ENCODE results near the gene KCNMA1. TPM values are rescaled to one million over a fixed set of nuclear protein-coding genes. Genes with fewer than 3 reads are reported as not detected.

Gene KCNMA1
- polyA plus RNA-seq, 4 donors: 2.7 to 8.6 (median 7.7) TPM

DNA sequence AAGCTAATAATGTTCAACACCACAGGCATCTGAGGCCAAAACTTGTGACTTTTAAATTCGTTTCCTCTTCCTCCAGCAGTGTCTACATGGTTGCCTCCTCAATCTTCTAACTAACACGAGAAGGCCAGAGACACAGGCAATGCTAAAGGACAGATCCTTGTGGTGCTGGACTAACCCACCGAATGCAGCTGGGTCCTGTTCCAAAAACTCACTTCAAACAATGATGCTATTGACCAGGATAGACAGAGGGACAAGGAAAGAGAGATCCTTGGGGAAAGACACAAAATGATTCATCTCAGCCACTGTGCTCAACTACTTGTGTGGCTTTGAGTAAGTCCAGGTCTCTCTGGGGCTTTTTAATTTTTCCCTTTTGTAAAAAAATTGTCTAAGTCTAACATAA, 107.6 kb downstream of the KCNMA1 start:
- H3K36me3 ChIP-seq (ENCODE audit: control insufficient read depth in 3 of 3, insufficient read depth in 2 of 3, low read depth in 1 of 3, low read length in 3 of 3): no peaks in the 10 kb centered on the region
- FAIRE-seq (no peak), DNase-seq (no peak)
- H3K9me3 ChIP-seq (ENCODE audit: control insufficient read depth in 2 of 2, insufficient read depth in 1 of 2, low read depth in 1 of 2, low read length in 1 of 2): no peaks in the 10 kb centered on the region
- WGBS, 3 donors: 70 to 76% (median 72%) methylated on average over 3 of the region's 3 CpGs
- H3K4me3 ChIP-seq (ENCODE audit: low read depth in 1 of 3, low read length in 3 of 3): no peak overlapping the region
- no peak overlapping the region for H3K27ac ChIP-seq (ENCODE audit: low read depth in 1 of 3, low read length in 2 of 3)
- peaks cover 0 to 19% (median 0%) of the 10 kb centered on the region in 3 donors for H3K4me1 ChIP-seq (ENCODE audit: control insufficient read depth in 3 of 3, insufficient read depth in 2 of 3, low read depth in 1 of 3, low read length in 2 of 3)
- H3K27me3 ChIP-seq (ENCODE audit: control insufficient read depth in 3 of 3, insufficient read depth in 3 of 3, low read length in 3 of 3): no peaks in the 10 kb centered on the region

DNA sequence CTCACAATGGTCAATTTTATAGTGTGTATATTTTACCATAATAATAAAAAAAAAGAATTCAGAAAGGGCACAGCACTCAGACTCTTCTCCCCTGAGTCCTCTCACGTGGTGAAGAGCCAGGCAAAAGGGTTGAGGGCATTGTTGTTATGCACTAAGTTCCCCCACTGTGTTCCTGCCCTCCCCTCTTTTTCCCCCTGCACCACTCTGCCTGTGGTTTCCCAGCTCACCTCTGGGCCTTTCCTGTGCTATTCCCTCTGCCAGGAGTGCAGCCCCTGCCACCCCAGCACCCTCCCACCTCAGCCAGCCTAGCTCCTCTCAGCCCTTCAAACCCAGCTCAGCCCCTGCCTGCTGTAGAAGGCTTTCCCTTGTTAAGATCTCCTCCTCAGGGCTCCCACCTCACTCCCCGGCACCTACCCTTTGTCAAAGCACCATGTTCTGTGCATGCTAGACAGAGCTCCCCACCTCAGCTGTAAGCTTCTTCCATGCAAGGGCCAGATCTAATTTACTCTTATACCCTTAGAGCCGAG, 108.5 kb downstream of the KCNMA1 start:
- Histone ChIP-seq H3K9me3 (ENCODE audit: control insufficient read depth in 2 of 2, insufficient read depth in 1 of 2, low read depth in 1 of 2, low read length in 1 of 2) (no peaks in the 10 kb centered on the region), H3K4me1 (ENCODE audit: control insufficient read depth in 3 of 3, insufficient read depth in 2 of 3, low read depth in 1 of 3, low read length in 2 of 3) (peaks cover 0 to 19% (median 0%) of the 10 kb centered on the region in 3 donors), H3K36me3 (ENCODE audit: control insufficient read depth in 3 of 3, insufficient read depth in 2 of 3, low read depth in 1 of 3, low read length in 3 of 3) (no peaks in the 10 kb centered on the region), H3K27ac (ENCODE audit: low read depth in 1 of 3, low read length in 2 of 3) (no peak overlapping the region), H3K27me3 (ENCODE audit: control insufficient read depth in 3 of 3, insufficient read depth in 3 of 3, low read length in 3 of 3) (no peaks in the 10 kb centered on the region), H3K4me3 (ENCODE audit: low read depth in 1 of 3, low read length in 3 of 3) (no peak overlapping the region)
- 79 to 90% (median 81%) methylated on average over 3 of the region's 3 CpGs for WGBS, 3 donors
- FAIRE-seq (no peak), DNase-seq (no peak)

DNA sequence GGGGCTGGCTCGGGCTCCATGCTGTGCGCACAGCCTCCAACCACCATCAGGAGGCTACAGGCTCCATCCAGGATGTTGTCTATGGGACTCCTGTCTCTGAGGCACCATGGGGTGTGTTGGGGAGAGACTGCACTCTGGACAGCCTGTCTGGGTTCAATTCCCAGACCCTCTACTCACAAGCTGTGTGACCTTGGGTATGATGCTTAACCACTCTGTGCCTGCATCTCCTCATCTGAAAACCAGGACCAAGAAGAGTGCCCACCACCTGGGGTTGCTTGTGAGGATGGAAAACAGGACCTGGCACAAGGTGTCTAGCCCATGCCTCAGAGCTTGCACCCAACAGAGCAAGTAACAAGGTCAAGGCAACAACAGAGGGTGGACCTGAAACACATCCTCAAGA, 109.8 kb downstream of the KCNMA1 start:
- H3K4me3 ChIP-seq (ENCODE audit: low read depth in 1 of 3, low read length in 3 of 3): no peak overlapping the region
- DNase-seq: no peak
- FAIRE-seq: no peak
- no peaks in the 10 kb centered on the region for H3K9me3 ChIP-seq (ENCODE audit: control insufficient read depth in 2 of 2, insufficient read depth in 1 of 2, low read depth in 1 of 2, low read length in 1 of 2)
- H3K4me1 ChIP-seq (ENCODE audit: control insufficient read depth in 3 of 3, insufficient read depth in 2 of 3, low read depth in 1 of 3, low read length in 2 of 3): peaks cover 0 to 7% (median 0%) of the 10 kb centered on the region in 3 donors
- H3K27me3 ChIP-seq (ENCODE audit: control insufficient read depth in 3 of 3, insufficient read depth in 3 of 3, low read length in 3 of 3): no peaks in the 10 kb centered on the region
- no peak overlapping the region for H3K27ac ChIP-seq (ENCODE audit: low read depth in 1 of 3, low read length in 2 of 3)
- H3K36me3 ChIP-seq (ENCODE audit: control insufficient read depth in 3 of 3, insufficient read depth in 2 of 3, low read depth in 1 of 3, low read length in 3 of 3): no peaks in the 10 kb centered on the region
- 89 to 94% (median 90%) methylated on average over 2 of the region's 2 CpGs for WGBS, 3 donors

DNA sequence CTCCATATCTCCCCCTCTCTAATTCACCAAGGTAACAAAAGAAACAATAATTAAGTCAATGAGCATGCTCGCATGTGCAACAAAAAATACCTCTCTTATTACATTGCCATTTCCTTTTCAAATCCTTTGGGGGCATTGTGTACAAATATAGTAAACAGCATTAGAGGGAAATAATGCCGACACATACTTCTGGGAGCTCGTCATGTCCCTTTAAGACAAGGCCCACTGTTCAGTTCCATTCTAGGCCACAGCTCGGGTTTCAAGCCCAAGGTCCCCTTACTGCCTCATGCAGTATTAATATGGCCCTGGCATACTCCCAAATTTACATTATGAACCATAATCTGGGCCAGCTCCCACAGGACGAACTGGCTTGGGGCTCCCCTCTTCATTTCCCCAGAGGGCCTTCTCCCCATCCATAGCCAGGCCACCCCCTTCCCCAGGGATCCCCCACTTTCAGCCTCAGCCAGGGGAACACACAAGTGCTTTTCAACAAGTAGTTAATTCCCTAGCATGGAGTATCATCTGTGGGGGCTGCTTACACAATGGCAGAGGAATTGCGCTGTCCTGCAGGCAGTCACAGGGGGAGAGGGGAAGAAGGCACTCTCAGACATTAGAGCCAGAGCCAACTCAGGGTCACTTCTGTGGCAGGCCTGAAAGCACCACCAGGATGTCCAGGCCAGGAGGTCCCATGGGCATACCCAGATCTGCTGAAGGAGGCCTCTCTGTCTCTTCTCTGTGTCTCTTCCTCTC, 110.6 kb downstream of the KCNMA1 start:
- Histone ChIP-seq H3K4me1 (ENCODE audit: control insufficient read depth in 3 of 3, insufficient read depth in 2 of 3, low read depth in 1 of 3, low read length in 2 of 3) (peaks cover 0 to under 1% (median 0%) of the 10 kb centered on the region in 3 donors), H3K36me3 (ENCODE audit: control insufficient read depth in 3 of 3, insufficient read depth in 2 of 3, low read depth in 1 of 3, low read length in 3 of 3) (no peaks in the 10 kb centered on the region), H3K27ac (ENCODE audit: low read depth in 1 of 3, low read length in 2 of 3) (no peak overlapping the region), H3K9me3 (ENCODE audit: control insufficient read depth in 2 of 2, insufficient read depth in 1 of 2, low read depth in 1 of 2, low read length in 1 of 2) (no peaks in the 10 kb centered on the region), H3K4me3 (ENCODE audit: low read depth in 1 of 3, low read length in 3 of 3) (no peak overlapping the region), H3K27me3 (ENCODE audit: control insufficient read depth in 3 of 3, insufficient read depth in 3 of 3, low read length in 3 of 3) (no peaks in the 10 kb centered on the region)
- DNase-seq (no peak), FAIRE-seq (no peak)
- WGBS, 3 donors: 59 to 67% (median 62%) methylated on average over 6 of the region's 6 CpGs

DNA sequence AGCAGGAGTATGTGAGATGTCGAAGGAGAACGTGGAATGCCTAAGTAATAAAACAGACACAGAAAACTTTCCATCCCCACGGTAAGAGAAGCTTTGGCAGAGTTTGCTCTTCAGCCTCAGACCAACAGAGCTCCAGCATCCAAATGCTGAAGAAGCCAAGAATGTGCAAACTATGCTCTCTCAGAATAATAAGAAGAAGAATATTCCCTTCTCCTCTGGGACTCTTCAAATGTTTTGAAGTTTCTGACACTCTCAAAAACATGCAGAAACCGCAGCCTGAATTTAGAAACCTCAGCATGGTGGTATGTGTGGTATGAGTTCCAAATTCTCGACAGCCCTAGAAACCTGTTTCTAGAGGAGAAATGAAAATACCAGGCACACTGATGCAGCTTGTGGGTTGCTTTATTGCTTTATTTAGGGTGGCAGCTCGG, 113.3 kb downstream of the KCNMA1 start:
- DNase-seq (no peak), FAIRE-seq (no peak)
- H3K9me3 ChIP-seq (ENCODE audit: control insufficient read depth in 2 of 2, insufficient read depth in 1 of 2, low read depth in 1 of 2, low read length in 1 of 2): no peaks in the 10 kb centered on the region
- WGBS, 3 donors: 51 to 67% (median 57%) methylated on average over 6 of the region's 6 CpGs
- H3K4me1 ChIP-seq (ENCODE audit: control insufficient read depth in 3 of 3, insufficient read depth in 2 of 3, low read depth in 1 of 3, low read length in 2 of 3): no peaks in the 10 kb centered on the region
- peaks cover 0 to 2% (median 0%) of the 10 kb centered on the region in 3 donors for H3K27me3 ChIP-seq (ENCODE audit: control insufficient read depth in 3 of 3, insufficient read depth in 3 of 3, low read length in 3 of 3)
- H3K36me3 ChIP-seq (ENCODE audit: control insufficient read depth in 3 of 3, insufficient read depth in 2 of 3, low read depth in 1 of 3, low read length in 3 of 3): no peaks in the 10 kb centered on the region
- no peak overlapping the region for H3K4me3 ChIP-seq (ENCODE audit: low read depth in 1 of 3, low read length in 3 of 3)
- no peak overlapping the region for H3K27ac ChIP-seq (ENCODE audit: low read depth in 1 of 3, low read length in 2 of 3)

DNA sequence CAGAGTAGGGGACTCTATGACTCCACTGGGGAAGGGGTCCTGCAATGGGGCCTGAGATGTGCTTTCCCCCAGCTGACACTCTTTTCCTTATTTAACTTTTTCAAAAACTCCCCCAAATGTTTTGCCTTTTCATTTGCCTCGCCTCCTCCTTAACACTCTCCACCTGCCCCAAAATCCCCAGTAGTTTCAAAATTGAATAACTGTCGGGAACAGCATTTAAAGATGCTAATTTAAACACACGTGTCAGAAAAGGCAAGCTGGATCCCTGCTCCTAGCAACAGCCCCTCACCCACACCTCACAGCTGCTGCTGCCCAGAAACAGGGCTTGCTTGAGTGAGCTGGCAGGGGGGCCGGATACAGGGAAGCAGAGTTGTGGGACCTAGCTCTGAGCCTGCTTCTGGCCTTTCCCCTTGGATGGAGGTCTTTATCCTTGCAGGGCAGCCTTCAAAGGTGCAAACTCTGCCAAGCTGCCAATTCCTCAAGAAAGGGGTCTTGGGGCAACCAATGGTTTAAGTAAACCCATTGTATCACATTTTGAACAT, 115.3 kb downstream of the KCNMA1 start:
- no peaks in the 10 kb centered on the region for H3K36me3 ChIP-seq (ENCODE audit: control insufficient read depth in 3 of 3, insufficient read depth in 2 of 3, low read depth in 1 of 3, low read length in 3 of 3)
- WGBS, 3 donors: 79 to 89% (median 83%) methylated on average over 4 of the region's 4 CpGs
- no peak overlapping the region for H3K4me3 ChIP-seq (ENCODE audit: low read depth in 1 of 3, low read length in 3 of 3)
- H3K27ac ChIP-seq (ENCODE audit: low read depth in 1 of 3, low read length in 2 of 3): no peak overlapping the region
- H3K9me3 ChIP-seq (ENCODE audit: control insufficient read depth in 2 of 2, insufficient read depth in 1 of 2, low read depth in 1 of 2, low read length in 1 of 2): no peaks in the 10 kb centered on the region
- no peaks in the 10 kb centered on the region for H3K4me1 ChIP-seq (ENCODE audit: control insufficient read depth in 3 of 3, insufficient read depth in 2 of 3, low read depth in 1 of 3, low read length in 2 of 3)
- DNase-seq (no peak), FAIRE-seq (no peak)
- H3K27me3 ChIP-seq (ENCODE audit: control insufficient read depth in 3 of 3, insufficient read depth in 3 of 3, low read length in 3 of 3): peaks cover 0 to 2% (median 0%) of the 10 kb centered on the region in 3 donors

DNA sequence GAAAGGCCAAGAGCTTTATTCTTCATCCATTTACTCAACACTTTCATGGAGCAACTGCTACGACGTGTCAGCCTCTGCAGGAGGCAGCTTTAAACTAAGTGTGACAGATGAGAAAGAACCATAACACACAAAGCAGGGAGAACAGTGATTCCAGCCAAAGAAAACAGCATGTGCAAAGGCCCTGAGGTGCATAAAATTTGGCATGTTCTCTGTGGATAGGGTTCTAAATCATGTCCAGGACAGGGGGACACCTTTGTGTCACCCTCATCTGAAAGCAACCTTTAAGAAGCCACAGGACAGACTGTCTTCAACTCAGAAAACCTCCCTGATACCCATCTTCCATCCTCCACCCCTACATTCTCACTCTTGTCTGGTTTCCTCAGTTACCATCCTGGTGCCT, 116.6 kb downstream of the KCNMA1 start:
- no peak overlapping the region for H3K27ac ChIP-seq (ENCODE audit: low read depth in 1 of 3, low read length in 2 of 3)
- DNase-seq: no peak
- H3K27me3 ChIP-seq (ENCODE audit: control insufficient read depth in 3 of 3, insufficient read depth in 3 of 3, low read length in 3 of 3): peaks cover 0 to 2% (median 0%) of the 10 kb centered on the region in 3 donors
- no peaks in the 10 kb centered on the region for H3K4me1 ChIP-seq (ENCODE audit: control insufficient read depth in 3 of 3, insufficient read depth in 2 of 3, low read depth in 1 of 3, low read length in 2 of 3)
- H3K9me3 ChIP-seq (ENCODE audit: control insufficient read depth in 2 of 2, insufficient read depth in 1 of 2, low read depth in 1 of 2, low read length in 1 of 2): no peaks in the 10 kb centered on the region
- no peaks in the 10 kb centered on the region for H3K36me3 ChIP-seq (ENCODE audit: control insufficient read depth in 3 of 3, insufficient read depth in 2 of 3, low read depth in 1 of 3, low read length in 3 of 3)
- no peak for FAIRE-seq
- WGBS, 3 donors: 94% methylated on average over 2 of the region's 2 CpGs
- H3K4me3 ChIP-seq (ENCODE audit: low read depth in 1 of 3, low read length in 3 of 3): no peak overlapping the region

DNA sequence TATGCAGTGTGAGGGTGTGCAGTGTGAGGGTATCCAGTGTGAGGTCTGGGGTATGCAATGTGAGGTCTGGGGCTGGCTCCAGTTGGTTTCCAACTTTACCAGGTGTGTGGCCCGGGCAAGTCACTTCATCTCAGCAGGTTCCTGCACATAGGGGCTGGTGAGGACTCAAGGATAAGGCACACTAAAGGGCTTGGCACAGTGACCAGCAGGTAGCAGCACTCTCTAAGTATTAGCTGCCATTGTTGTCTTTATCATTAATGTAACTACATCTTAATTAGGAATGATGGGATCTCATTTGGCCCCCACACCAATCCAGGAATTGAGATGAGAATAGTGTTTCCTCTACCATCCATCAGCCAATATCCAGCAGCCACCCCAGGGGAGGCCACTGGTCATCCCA, 117.3 kb downstream of the KCNMA1 start:
- Histone ChIP-seq H3K27ac (ENCODE audit: low read depth in 1 of 3, low read length in 2 of 3) (no peak overlapping the region), H3K9me3 (ENCODE audit: control insufficient read depth in 2 of 2, insufficient read depth in 1 of 2, low read depth in 1 of 2, low read length in 1 of 2) (no peaks in the 10 kb centered on the region), H3K36me3 (ENCODE audit: control insufficient read depth in 3 of 3, insufficient read depth in 2 of 3, low read depth in 1 of 3, low read length in 3 of 3) (no peaks in the 10 kb centered on the region), H3K4me3 (ENCODE audit: low read depth in 1 of 3, low read length in 3 of 3) (no peak overlapping the region), H3K4me1 (ENCODE audit: control insufficient read depth in 3 of 3, insufficient read depth in 2 of 3, low read depth in 1 of 3, low read length in 2 of 3) (no peaks in the 10 kb centered on the region), H3K27me3 (ENCODE audit: control insufficient read depth in 3 of 3, insufficient read depth in 3 of 3, low read length in 3 of 3) (peaks cover 0 to 2% (median 0%) of the 10 kb centered on the region in 3 donors)
- FAIRE-seq (no peak), DNase-seq (peak in 1 of 2 donors; percentile 18)
- 23 to 64% (median 58%) methylated on average over 1 of the region's 1 CpG for WGBS, 3 donors

All from small intestine (tissue), 7 donors.